Neuronal stem cell (in vitro differentiated cells): ENCODE data around the gene TRAK1.

ENCODE experiments used
- DNase-seq: peaks from one replicate; pipeline ENCODE4 v3.0.0-alpha.2; 2013; ENCODE audit warnings: low spot score
- H2AFZ ChIP-seq: one replicate; pipeline ENCODE4 v1.6.1; 2013; ENCODE audit warnings: mild to moderate bottlenecking, low read length, inconsistent platforms
- H2AK5ac ChIP-seq: 2 replicates; pipeline ENCODE4 v1.6.1; 2013; ENCODE audit warnings: low read depth, mild to moderate bottlenecking, inconsistent platforms, low read length, moderate library complexity, mixed read lengths
- H2BK120ac ChIP-seq: 2 replicates; pipeline ENCODE4 v1.6.1; 2013; ENCODE audit warnings: low read depth, mild to moderate bottlenecking, inconsistent platforms, low read length, moderate library complexity, mixed read lengths
- H2BK12ac ChIP-seq: one replicate; pipeline ENCODE4 v1.6.1; 2013; ENCODE audit warnings: low read length, inconsistent platforms
- H2BK15ac ChIP-seq: 2 replicates; pipeline ENCODE4 v1.6.1; 2013; ENCODE audit warnings: mild to moderate bottlenecking, low read length, inconsistent platforms, mixed read lengths
- H2BK5ac ChIP-seq: one replicate; pipeline ENCODE4 v1.6.1; 2013; ENCODE audit warnings: inconsistent platforms, mild to moderate bottlenecking, low read length, moderate library complexity
- H3K14ac ChIP-seq: one replicate; pipeline ENCODE4 v1.6.1; 2013; ENCODE audit warnings: low read length, inconsistent platforms
- H3K18ac ChIP-seq: 2 replicates; pipeline ENCODE4 v1.6.1; 2013; ENCODE audit warnings: low read length, inconsistent platforms
- H3K23ac ChIP-seq: 2 replicates; pipeline ENCODE4 v1.6.1; 2013; ENCODE audit warnings: low read depth, mild to moderate bottlenecking, mixed read lengths, low read length, inconsistent platforms; ENCODE audit not compliant: poor library complexity
- H3K27ac ChIP-seq: replicated peaks from 3 replicates; pipeline ENCODE4 v1.5.1; 2013; ENCODE audit warnings: low read length, inconsistent platforms
- H3K27me3 ChIP-seq, 3 experiments: 2 replicates each; pipeline ENCODE4 v1.6.1; 2013; ENCODE audit warnings: low read length in 3 of 3, mild to moderate bottlenecking in 2 of 3, inconsistent platforms in 1 of 3, low read depth in 1 of 3, mixed read lengths in 1 of 3, moderate library complexity in 1 of 3; ENCODE audit not compliant: control insufficient read depth in 3 of 3, insufficient read depth in 3 of 3
- H3K36me3 ChIP-seq, 2 donors: replicated peaks in 1 of 2; 2 replicates each; pipeline ENCODE4 v1.6.1; 2013; ENCODE audit warnings: low read length in 2 of 2; ENCODE audit not compliant: control insufficient read depth in 2 of 2, insufficient read depth in 2 of 2
- H3K4ac ChIP-seq: 2 replicates; pipeline ENCODE4 v1.6.1; 2013; ENCODE audit warnings: inconsistent platforms, mild to moderate bottlenecking, low read length, moderate library complexity
- H3K4me1 ChIP-seq, 2 donors: 1 replicate in 1 of 2; 2 replicates in 1 of 2; pipeline ENCODE4 v1.6.1; 2013; ENCODE audit warnings: low read length in 2 of 2, low read depth in 1 of 2; ENCODE audit not compliant: control insufficient read depth in 2 of 2, insufficient read depth in 1 of 2
- H3K4me2 ChIP-seq: one replicate; pipeline ENCODE4 v1.6.1; 2013; ENCODE audit warnings: mild to moderate bottlenecking, low read length, inconsistent platforms; ENCODE audit not compliant: insufficient read depth, poor library complexity, severe bottlenecking
- H3K4me3 ChIP-seq, 2 donors: 2 replicates each; pipeline ENCODE4 v1.5.1; 2013; ENCODE audit warnings: low read length in 2 of 2, mild to moderate bottlenecking in 2 of 2, inconsistent platforms in 1 of 2, moderate library complexity in 1 of 2
- H3K79me1 ChIP-seq: one replicate; pipeline ENCODE4 v1.6.1; 2013; ENCODE audit warnings: low read depth, mild to moderate bottlenecking, inconsistent platforms, low read length, moderate library complexity
- H3K9ac ChIP-seq: one replicate; pipeline ENCODE4 v1.6.1; 2013; ENCODE audit warnings: mild to moderate bottlenecking, low read depth, low read length, inconsistent platforms; ENCODE audit not compliant: poor library complexity
- H3K9me3 ChIP-seq, 2 donors: replicated peaks in 1 of 2; 2 replicates each; pipeline versions ENCODE3 to v1.6.1; 2013; ENCODE audit warnings: low read length in 2 of 2, mild to moderate bottlenecking in 2 of 2, inconsistent platforms in 1 of 2, low read depth in 1 of 2, mixed read lengths in 1 of 2, moderate library complexity in 1 of 2; ENCODE audit not compliant: control insufficient read depth in 2 of 2, insufficient read depth in 1 of 2
- H4K8ac ChIP-seq: one replicate; pipeline ENCODE4 v1.6.1; 2013; ENCODE audit warnings: low read depth, mild to moderate bottlenecking, inconsistent platforms, low read length, moderate library complexity
- H4K91ac ChIP-seq: one replicate; pipeline ENCODE4 v1.6.1; 2013; ENCODE audit warnings: low read length, low read depth, mild to moderate bottlenecking, inconsistent platforms; ENCODE audit not compliant: poor library complexity
- WGBS, 2 donors: extraction: QIAGEN DNeasy Blood & Tissue Kit; methylation state at CpG; one replicate each; pipeline ENCODE4 v1.1.7; 2013; ENCODE audit warnings: missing lambda C conversion rate in 2 of 2, mixed read lengths in 1 of 2; ENCODE audit not compliant: insufficient read length in 2 of 2, insufficient replicate concordance in 1 of 2; ENCODE audit errors: extremely low coverage in 2 of 2; 5-methylcytosine and 5-hydroxymethylcytosine counted together

The TRAK1 gene

DNA sequence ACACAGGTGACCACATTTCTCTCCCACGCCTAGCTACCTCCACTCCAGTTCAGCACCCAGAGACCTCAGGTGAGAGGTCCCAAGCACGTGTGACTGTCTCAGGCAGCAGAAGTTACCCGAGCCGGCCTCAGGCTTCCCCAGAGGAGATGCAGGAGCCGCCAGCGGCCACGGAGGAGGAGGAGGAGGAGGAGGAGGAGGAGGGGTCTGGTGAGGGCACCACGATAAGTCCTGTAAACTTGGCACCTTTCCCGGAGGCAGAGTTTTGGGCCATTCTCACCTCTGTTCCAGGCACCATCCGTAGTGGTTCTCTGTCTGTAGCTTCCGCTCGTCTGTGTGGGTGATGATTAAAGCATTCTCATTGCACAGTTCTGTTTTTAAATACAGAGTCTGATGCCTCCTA lies 118.8 kb downstream of the TRAK1 start:
- Histone ChIP-seq H3K4me3 (no peak overlapping the region), H3K36me3 (peaks cover 24 to 99% of the 10 kb centered on the region in 2 donors), H3K14ac (no peak overlapping the region), H2AFZ (no peak overlapping the region), H2BK120ac (no peak overlapping the region), H3K9me3 (peaks cover 2 to 3% of the 10 kb centered on the region in 2 donors), H3K23ac (no peak overlapping the region), H4K8ac (no peak overlapping the region), H3K9ac (no peak overlapping the region), H3K4me2 (no peak overlapping the region), H3K4ac (no peak overlapping the region), H3K27ac (no peak overlapping the region), H3K18ac (no peak overlapping the region), H3K27me3 (no peaks in the 10 kb centered on the region), H3K79me1 (no peaks in the 10 kb centered on the region), H3K4me1 (peaks cover 0 to 4% of the 10 kb centered on the region in 2 donors), H2BK12ac (no peak overlapping the region), H2AK5ac (no peak overlapping the region), H4K91ac (no peak overlapping the region), H2BK15ac (no peak overlapping the region), H2BK5ac (no peak overlapping the region)
- DNase-seq = no peak
- WGBS, 2 donors = no CpG with 5 or more reads among the region's 12 CpGs

DNA sequence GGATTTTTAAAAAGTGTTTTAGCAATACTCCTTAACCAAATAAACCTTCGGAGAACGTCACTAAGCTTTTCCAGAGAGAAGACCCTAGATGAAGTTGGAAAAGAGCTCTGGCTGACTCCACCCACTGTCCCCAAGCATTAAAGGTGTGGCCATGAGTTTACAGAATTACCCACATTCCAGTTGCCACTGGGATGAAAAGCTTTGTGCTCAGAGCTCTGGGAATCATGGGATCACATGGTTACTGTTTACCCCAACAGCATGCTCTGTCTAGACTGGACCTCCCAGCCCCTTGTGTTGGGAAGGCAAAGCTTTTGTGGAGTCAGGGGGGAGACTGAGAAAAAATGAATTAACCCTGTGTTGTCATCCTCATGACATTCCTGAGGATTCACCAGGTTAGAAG lies 119.6 kb downstream of the TRAK1 start:
- Histone ChIP-seq H2BK120ac (no peak overlapping the region), H3K4ac (no peak overlapping the region), H3K14ac (no peak overlapping the region), H2BK12ac (no peak overlapping the region), H2AK5ac (no peak overlapping the region), H3K79me1 (no peaks in the 10 kb centered on the region), H3K4me1 (peaks cover 0 to 4% of the 10 kb centered on the region in 2 donors), H4K91ac (no peak overlapping the region), H3K9ac (no peak overlapping the region), H3K36me3 (peaks cover 24 to 99% of the 10 kb centered on the region in 2 donors), H3K23ac (no peak overlapping the region), H3K27me3 (no peaks in the 10 kb centered on the region), H3K18ac (no peak overlapping the region), H3K4me3 (no peak overlapping the region), H2BK5ac (no peak overlapping the region), H3K4me2 (no peak overlapping the region), H3K27ac (no peak overlapping the region), H2BK15ac (no peak overlapping the region), H3K9me3 (peaks cover 2 to 3% of the 10 kb centered on the region in 2 donors), H2AFZ (no peak overlapping the region), H4K8ac (no peak overlapping the region)
- no peak for DNase-seq
- no CpG with 5 or more reads among the region's 2 CpGs for WGBS, 2 donors

DNA sequence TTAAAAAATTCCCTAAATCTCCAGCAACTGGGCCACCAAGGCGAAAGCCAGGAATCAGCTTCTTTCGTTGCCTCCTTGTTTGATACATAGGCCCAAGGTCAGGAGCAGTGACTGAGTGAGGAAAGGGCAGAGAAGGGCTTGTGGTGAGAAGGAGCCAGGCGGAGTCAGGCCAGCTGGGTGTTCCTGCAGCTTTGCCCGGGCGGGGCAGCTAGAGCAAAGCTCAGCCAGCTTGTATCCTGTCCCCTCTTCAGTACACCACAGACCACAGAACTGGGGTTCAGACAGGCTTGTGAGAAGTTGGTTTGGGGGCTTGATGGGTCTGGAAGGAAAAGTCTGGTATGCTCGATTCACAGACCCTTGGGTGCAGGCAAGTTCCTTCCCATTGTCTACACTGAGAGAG lies 122.3 kb downstream of the TRAK1 start:
- H3K27me3 ChIP-seq = no peaks in the 10 kb centered on the region
- no peak overlapping the region for H3K23ac ChIP-seq
- H3K9me3 ChIP-seq = peaks cover 2 to 3% of the 10 kb centered on the region in 2 donors
- H3K9ac ChIP-seq = peak overlapping the region; percentile 31
- H4K8ac ChIP-seq = no peak overlapping the region
- no peak overlapping the region for H3K14ac ChIP-seq
- H3K4ac ChIP-seq = no peak overlapping the region
- H2BK15ac ChIP-seq = no peak overlapping the region
- no peak for DNase-seq
- no peak overlapping the region for H3K18ac ChIP-seq
- no peak overlapping the region for H2AFZ ChIP-seq
- WGBS, 2 donors = no CpG with 5 or more reads among the region's 6 CpGs
- no peak overlapping the region for H4K91ac ChIP-seq
- H3K4me1 ChIP-seq = peaks cover 0 to 4% of the 10 kb centered on the region in 2 donors
- H3K79me1 ChIP-seq = no peaks in the 10 kb centered on the region
- H3K36me3 ChIP-seq = peaks cover 20 to 98% of the 10 kb centered on the region in 2 donors
- H3K4me2 ChIP-seq = no peak overlapping the region
- no peak overlapping the region for H3K4me3 ChIP-seq
- no peak overlapping the region for H2BK120ac ChIP-seq
- no peak overlapping the region for H2BK5ac ChIP-seq
- H2BK12ac ChIP-seq = no peak overlapping the region
- H3K27ac ChIP-seq = no peak overlapping the region
- no peak overlapping the region for H2AK5ac ChIP-seq

DNA sequence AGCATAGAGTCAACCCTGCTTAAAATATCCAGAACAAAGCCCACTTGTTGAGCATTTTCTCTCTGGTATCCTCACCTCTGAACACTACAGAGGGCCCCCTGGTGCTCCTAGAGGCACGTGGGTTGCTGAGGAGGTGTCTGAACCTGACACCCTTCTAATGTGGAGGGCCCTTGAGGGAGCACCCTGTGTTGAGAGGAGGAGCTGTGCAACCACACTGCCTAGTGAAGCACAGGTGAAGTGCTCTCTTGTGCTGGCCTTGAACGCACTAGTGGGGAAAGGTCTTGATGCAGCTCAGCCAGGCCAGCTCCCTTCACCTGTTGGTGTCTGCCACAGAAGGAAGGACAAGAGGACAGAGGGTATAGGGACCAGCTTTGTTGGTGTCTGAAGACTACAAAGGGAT lies 122.9 kb downstream of the TRAK1 start:
- Histone ChIP-seq H4K8ac (no peak overlapping the region), H3K4ac (no peak overlapping the region), H2AFZ (no peak overlapping the region), H3K4me1 (peaks cover 0 to 4% of the 10 kb centered on the region in 2 donors), H3K9ac (no peak overlapping the region), H3K18ac (no peak overlapping the region), H2BK15ac (no peak overlapping the region), H3K23ac (no peak overlapping the region), H3K14ac (no peak overlapping the region), H3K4me2 (no peak overlapping the region), H3K4me3 (no peak overlapping the region), H2BK5ac (no peak overlapping the region), H2AK5ac (no peak overlapping the region), H3K36me3 (peaks cover 18 to 98% of the 10 kb centered on the region in 2 donors), H3K9me3 (peaks cover 0 to 1% of the 10 kb centered on the region in 2 donors), H3K27me3 (no peaks in the 10 kb centered on the region), H3K27ac (no peak overlapping the region), H3K79me1 (no peaks in the 10 kb centered on the region), H2BK12ac (no peak overlapping the region), H2BK120ac (no peak overlapping the region), H4K91ac (no peak overlapping the region)
- DNase-seq = no peak
- no CpG with 5 or more reads among the region's 2 CpGs for WGBS, 2 donors
